IPS DF 6.9 (cell line): ENCODE data around the gene SLC39A5.

Experiments used
- DNase-seq: peaks from one replicate; pipeline ENCODE4 v3.0.0-alpha.2; 2013; ENCODE audit warnings: low read depth, low spot score
- H3K27ac ChIP-seq: one replicate; pipeline ENCODE4 v1.5.1; 2013; ENCODE audit warnings: low read length, control low read depth
- H3K27me3 ChIP-seq: 2 replicates; pipeline ENCODE4 v1.6.1; 2013; ENCODE audit warnings: mild to moderate bottlenecking, low read length; ENCODE audit not compliant: control insufficient read depth, insufficient read depth
- H3K36me3 ChIP-seq: 2 replicates; pipeline ENCODE4 v1.6.1; 2013; ENCODE audit warnings: low read length; ENCODE audit not compliant: control insufficient read depth, insufficient read depth
- H3K4me1 ChIP-seq: 2 replicates; pipeline ENCODE4 v1.6.1; 2013; ENCODE audit warnings: low read length; ENCODE audit not compliant: control insufficient read depth, insufficient read depth
- H3K4me3 ChIP-seq: 2 replicates; pipeline ENCODE4 v1.5.1; 2013; ENCODE audit warnings: mild to moderate bottlenecking, low read length
- H3K9me3 ChIP-seq: 2 replicates; pipeline ENCODE4 v1.6.1; 2013; ENCODE audit warnings: low read length, inconsistent platforms; ENCODE audit not compliant: control insufficient read depth, insufficient read depth
- WGBS: extraction: QIAGEN DNeasy Blood & Tissue Kit; methylation state at CpG from one replicate; pipeline ENCODE4 v1.1.7; 2013; ENCODE audit warnings: mixed read lengths, missing lambda C conversion rate; ENCODE audit not compliant: insufficient read length, insufficient coverage; 5-methylcytosine and 5-hydroxymethylcytosine counted together

SLC39A5 gene

GRCh38 chr12:56213878-56214277 lies 16.0 kb upstream of the SLC39A5 start:
- no peak for DNase-seq
- Histone ChIP-seq H3K36me3 (peaks cover 32% of the 10 kb centered on the region), H3K9me3 (no peaks in the 10 kb centered on the region), H3K27ac (no peak overlapping the region), H3K27me3 (no peaks in the 10 kb centered on the region), H3K4me1 (no peaks in the 10 kb centered on the region; the same call in 1 of the 2 replicates), H3K4me3 (no peak overlapping the region)
- no CpG with 5 or more reads among the region's 5 CpGs for WGBS

GRCh38 chr12:56216461-56216860 lies 13.4 kb upstream of the SLC39A5 start:
- Histone ChIP-seq H3K4me3 (no peak overlapping the region), H3K27ac (no peak overlapping the region), H3K27me3 (no peaks in the 10 kb centered on the region), H3K9me3 (no peaks in the 10 kb centered on the region), H3K36me3 (peaks cover 22% of the 10 kb centered on the region; the same call in 1 of the 2 replicates), H3K4me1 (no peaks in the 10 kb centered on the region; the same call in 1 of the 2 replicates)
- WGBS, result no CpG with 5 or more reads among the region's 3 CpGs
- DNase-seq, result no peak

- H3K4me1 ChIP-seq, result peaks cover 2% of the 10 kb centered on the region; the same call in 1 of the 2 replicates
- H3K4me3 ChIP-seq, result no peak overlapping the region
- no peaks in the 10 kb centered on the region for H3K9me3 ChIP-seq
- no CpG with 5 or more reads among the region's 9 CpGs for WGBS
- H3K27me3 ChIP-seq, result no peaks in the 10 kb centered on the region
- no peak for DNase-seq
- no peak overlapping the region for H3K27ac ChIP-seq
- H3K36me3 ChIP-seq, result peaks cover 4% of the 10 kb centered on the region; the same call in 1 of the 2 replicates
Measured at GRCh38 chr12:56219840-56220239, 10.0 kb upstream of the SLC39A5 start.

- no peak for DNase-seq
- H3K27me3 ChIP-seq, result no peaks in the 10 kb centered on the region
Measured at GRCh38 chr12:56220611-56221231, 9.1 kb upstream of the SLC39A5 start.

GRCh38 chr12:56221232-56221756 lies 8.6 kb upstream of the SLC39A5 start:
- Histone ChIP-seq H3K27me3 (no peaks in the 10 kb centered on the region), H3K4me3 (peak overlapping the region; percentile 66), H3K27ac (no peak overlapping the region), H3K36me3 (no peaks in the 10 kb centered on the region; the same call in 1 of the 2 replicates), H3K4me1 (peaks cover 2% of the 10 kb centered on the region; the same call in 1 of the 2 replicates), H3K9me3 (no peaks in the 10 kb centered on the region)
- no CpG with 5 or more reads among the region's 21 CpGs for WGBS
- no peak for DNase-seq

More at GRCh38 chr12:56220611-56221231, 9.1 kb upstream of the SLC39A5 start:
- H3K4me3 ChIP-seq, result peak overlapping the region; percentile 66; the same call in 1 of the 2 replicates
- no peak overlapping the region for H3K27ac ChIP-seq
- peaks cover 2% of the 10 kb centered on the region; the same call in 1 of the 2 replicates for H3K4me1 ChIP-seq
- WGBS, result no CpG with 5 or more reads among the region's 10 CpGs
- no peaks in the 10 kb centered on the region for H3K9me3 ChIP-seq
- H3K36me3 ChIP-seq, result no peaks in the 10 kb centered on the region; the same call in 1 of the 2 replicates

- H3K27me3 ChIP-seq, result no peaks in the 10 kb centered on the region
- peak within 1 kb of the TSS; percentile 66 for H3K4me3 ChIP-seq
- no CpG with 5 or more reads among the region's 42 CpGs for WGBS
- H3K4me1 ChIP-seq, result peaks cover 2% of the 10 kb centered on the region; the same call in 1 of the 2 replicates
- H3K27ac ChIP-seq, result no peak within 1 kb of the TSS
- H3K36me3 ChIP-seq, result no peaks in the 10 kb centered on the region
- H3K9me3 ChIP-seq, result no peaks in the 10 kb centered on the region
- DNase-seq, result peak; percentile 97
Measured at GRCh38 chr12:56221757-56222530, 7.9 kb upstream of the SLC39A5 start, which contains the start of gene RNF41. TSS of gene RNF41 (minus strand) at chr12:56221922. CDS start at chr12:56214047, 7,875 bp downstream.

- Histone ChIP-seq H3K36me3 (no peaks in the 10 kb centered on the region), H3K27ac (no peak overlapping the region), H3K9me3 (no peaks in the 10 kb centered on the region), H3K4me3 (peak overlapping the region; percentile 66; the same call in 1 of the 2 replicates), H3K27me3 (no peaks in the 10 kb centered on the region), H3K4me1 (peaks cover 2% of the 10 kb centered on the region; the same call in 1 of the 2 replicates)
- WGBS, result no CpG with 5 or more reads among the region's 4 CpGs
- no peak for DNase-seq
Measured at GRCh38 chr12:56222531-56222895, 7.3 kb upstream of the SLC39A5 start.

GRCh38 chr12:56223571-56224101 lies 6.2 kb upstream of the SLC39A5 start:
- no peak overlapping the region for H3K27ac ChIP-seq

GRCh38 chr12:56224102-56224701 lies 5.6 kb upstream of the SLC39A5 start, which contains the start of gene NABP2:
TSS of gene NABP2 (plus strand) at chr12:56224342. CDS start at chr12:56224857, 515 bp downstream.
- peak; percentile 96 for DNase-seq
- Histone ChIP-seq H3K36me3 (no peaks in the 10 kb centered on the region), H3K4me3 (peak within 1 kb of the TSS; percentile 52; the same call in 1 of the 2 replicates), H3K27ac (no peak within 1 kb of the TSS), H3K9me3 (no peaks in the 10 kb centered on the region), H3K4me1 (peaks cover 2% of the 10 kb centered on the region; the same call in 1 of the 2 replicates), H3K27me3 (no peaks in the 10 kb centered on the region)
- WGBS, result no CpG with 5 or more reads among the region's 41 CpGs

More at GRCh38 chr12:56223571-56224101, 6.2 kb upstream of the SLC39A5 start:
- no peaks in the 10 kb centered on the region for H3K9me3 ChIP-seq
- H3K4me3 ChIP-seq, result no peak overlapping the region
- H3K36me3 ChIP-seq, result no peaks in the 10 kb centered on the region
- H3K4me1 ChIP-seq, result peaks cover 2% of the 10 kb centered on the region; the same call in 1 of the 2 replicates
- no CpG with 5 or more reads among the region's 15 CpGs for WGBS
- DNase-seq, result no peak
- H3K27me3 ChIP-seq, result no peaks in the 10 kb centered on the region
